GM12878 (cell line): ENCODE results near the gene LIM2. TPM values are rescaled to one million over a fixed set of nuclear protein-coding genes. Genes with fewer than 3 reads are reported as not detected.

Experiments used
- ATAC-seq: fragments of 200-7000 bp; cut with Tn5 transposase; 3 replicates; pipeline ENCODE4 v1.9.1; 2020; ENCODE audit warnings: mild to moderate bottlenecking, moderate library complexity
- BruUV-seq: library from RNA; stranded (reverse); fragments of 400-500 nt; replicated peaks from 2 replicates; lab custom pipeline; 2021; lab: Mats Ljungman, UMichigan
- CTCF ChIA-PET: fragments of 300-600 bp; sonication (Branson Sonifier 250); formaldehyde crosslinking; extraction: SDS; loops from one replicate; lab custom pipeline; 2021; ENCODE audit warnings: inconsistent platforms; lab: Yijun Ruan, JAX
- POLR2A ChIA-PET: fragments of 350-600 bp; formaldehyde crosslinking; extraction: SDS; loops from one replicate; lab custom pipeline; 2021; ENCODE audit warnings: inconsistent platforms; lab: Charles Lee
- RAD21 ChIA-PET: fragments of 300-600 bp; sonication (Branson Sonifier 250); formaldehyde crosslinking; loops from one replicate; lab custom pipeline; 2023; ENCODE audit warnings: antibody characterized with exemption; ENCODE audit not compliant: unreplicated experiment; lab: Charles Lee
- SMC1A ChIA-PET: fragments of 300-600 bp; sonication (Branson Sonifier 250); formaldehyde crosslinking; loops from one replicate; lab custom pipeline; 2023; ENCODE audit not compliant: unreplicated experiment, uncharacterized antibody; lab: Charles Lee
- DNase-seq: peaks from one replicate; pipeline ENCODE4 v3.0.0-alpha.2; 2011; ENCODE audit warnings: low read depth, low spot score
- FAIRE-seq: peaks from 3 replicates; lab custom pipeline; 2011; peaks lifted over from hg19 to GRCh38; lab: Jason Lieb, UNC
- H2AFZ ChIP-seq: 2 replicates; pipeline ENCODE4 v1.6.0; 2011; ENCODE audit warnings: low read depth, low read length, control low read depth; ENCODE audit not compliant: control insufficient read depth
- H3K27ac ChIP-seq: 2 replicates; pipeline ENCODE4 v1.5.1; 2011; ENCODE audit warnings: control low read depth; ENCODE audit not compliant: control insufficient read depth, insufficient read depth
- H3K27me3 ChIP-seq, 2 experiments: replicated peaks in 1 of 2; 2 replicates each; pipeline versions ENCODE4 v1.6.0 to v1.6.1; 2011; ENCODE audit warnings: low read length in 1 of 2; ENCODE audit not compliant: control insufficient read depth in 2 of 2, insufficient read depth in 2 of 2
- H3K36me3 ChIP-seq, 2 experiments: 2 replicates each; pipeline ENCODE4 v1.5.1; 2011; ENCODE audit warnings: low read length in 1 of 2; ENCODE audit not compliant: control insufficient read depth in 2 of 2, insufficient read depth in 2 of 2
- H3K4me1 ChIP-seq: 2 replicates; pipeline ENCODE4 v1.6.1; 2011; ENCODE audit warnings: mild to moderate bottlenecking, low read length, moderate library complexity, mixed read lengths; ENCODE audit not compliant: control insufficient read depth, insufficient read depth
- H3K4me2 ChIP-seq: 2 replicates; pipeline ENCODE4 v1.6.0; 2011; ENCODE audit warnings: control low read depth; ENCODE audit not compliant: control insufficient read depth, insufficient read depth
- H3K4me3 ChIP-seq: fragments of 200-600 bp; sonication (generic); 2 replicates; pipeline ENCODE4 v1.5.1; 2016
- H3K79me2 ChIP-seq: 2 replicates; pipeline ENCODE4 v1.6.0; 2011; ENCODE audit warnings: low read length; ENCODE audit not compliant: control insufficient read depth, insufficient read depth
- H3K9ac ChIP-seq: 2 replicates; pipeline ENCODE4 v1.8.0; 2011; ENCODE audit warnings: low read length, control low read depth, mixed read lengths; ENCODE audit not compliant: control insufficient read depth, insufficient read depth
- H3K9me3 ChIP-seq: replicated peaks from 3 replicates; pipeline ENCODE4 v1.5.1; 2011; ENCODE audit warnings: mild to moderate bottlenecking, low read length; ENCODE audit not compliant: control insufficient read depth, insufficient read depth
- H4K20me1 ChIP-seq: 2 replicates; pipeline ENCODE4 v1.6.0; 2011; ENCODE audit not compliant: control insufficient read depth, insufficient read depth
- BCL11A ChIP-seq: IDR thresholded peaks from 2 replicates; pipeline ENCODE4 v1.6.1; 2011; ENCODE audit warnings: low read depth, low read length
- FOXK2 ChIP-seq: fragments of 450-650 bp; IDR thresholded peaks from 2 replicates; pipeline ENCODE4 v1.6.1; 2017; ENCODE audit warnings: mild to moderate bottlenecking, moderate library complexity
- HCFC1 ChIP-seq: fragments of 150-350 bp; IDR thresholded peaks from 2 replicates; pipeline ENCODE4 v1.6.1; 2014; ENCODE audit warnings: low read length
- MEF2A ChIP-seq: IDR thresholded peaks from 2 replicates; pipeline ENCODE4 v1.6.1; 2011; ENCODE audit warnings: low read depth, mild to moderate bottlenecking, low read length, moderate library complexity; ENCODE audit not compliant: insufficient read depth
- MXI1 ChIP-seq: fragments of 150-350 bp; IDR thresholded peaks from 2 replicates; pipeline ENCODE4 v1.6.1; 2011; ENCODE audit warnings: low read depth, mild to moderate bottlenecking, inconsistent platforms, low read length, improper control_type of control experiment
- NBN ChIP-seq: fragments of 450-650 bp; IDR thresholded peaks from 2 replicates; pipeline ENCODE4 v1.6.1; 2016
- NR2C1 ChIP-seq: fragments of 450-650 bp; IDR thresholded peaks from 2 replicates; pipeline ENCODE4 v1.6.1; 2017; ENCODE audit warnings: antibody characterized with exemption, mild to moderate bottlenecking, moderate library complexity
- NR2F1 ChIP-seq: fragments of 450-650 bp; conservative IDR thresholded peaks from 2 replicates; pipeline ENCODE4 v1.6.1; 2017; ENCODE audit warnings: mild to moderate bottlenecking
- PAX5 ChIP-seq: IDR thresholded peaks from 2 replicates; pipeline ENCODE4 v1.6.1; 2011; ENCODE audit warnings: low read depth, low read length, borderline replicate concordance
- PML ChIP-seq: IDR thresholded peaks from 2 replicates; pipeline ENCODE4 v1.6.1; 2012; ENCODE audit warnings: low read length, inconsistent platforms
- POU2F2 ChIP-seq: IDR thresholded peaks from 3 replicates; pipeline ENCODE4 v1.6.1; 2011; ENCODE audit warnings: low read depth, mild to moderate bottlenecking, low read length, borderline replicate concordance
- RUNX3 ChIP-seq: IDR thresholded peaks from 2 replicates; pipeline ENCODE4 v1.6.1; 2012; ENCODE audit warnings: low read length, inconsistent platforms
- SPI1 ChIP-seq: IDR thresholded peaks from 2 replicates; pipeline ENCODE4 v1.6.1; 2011; ENCODE audit warnings: low read depth, mild to moderate bottlenecking, low read length, moderate library complexity, borderline replicate concordance; ENCODE audit not compliant: insufficient read depth
- SREBF1 ChIP-seq: IDR thresholded peaks from 2 replicates; pipeline ENCODE4 v1.6.1; 2012; ENCODE audit warnings: mild to moderate bottlenecking, low read length
- TCF7 ChIP-seq: IDR thresholded peaks from 2 replicates; pipeline ENCODE4 v1.6.1; 2014; ENCODE audit warnings: antibody characterized with exemption, borderline replicate concordance
- ZNF207 ChIP-seq: fragments of 450-650 bp; IDR thresholded peaks from 2 replicates; pipeline ENCODE4 v1.6.1; 2014; ENCODE audit warnings: antibody characterized with exemption, mild to moderate bottlenecking, borderline replicate concordance
- ZNF24 ChIP-seq: fragments of 450-650 bp; IDR thresholded peaks from 2 replicates; pipeline ENCODE4 v1.6.1; 2017; ENCODE audit warnings: antibody characterized with exemption, mild to moderate bottlenecking
- WGBS: methylation state at CpG from one replicate; pipeline ENCODE4 v1.1.6; 2016; ENCODE audit warnings: low lambda C conversion rate; ENCODE audit not compliant: insufficient replicate concordance, insufficient coverage; ENCODE audit errors: missing lambda C conversion rate; 5-methylcytosine and 5-hydroxymethylcytosine counted together
- in situ Hi-C: fragments of 300-500 bp; cut with MboI; formaldehyde crosslinking; loops from 9 replicates; pipeline ENCODE4 v1.14.3; 2018; ENCODE audit warnings: mixed read lengths
- intact Hi-C: fragments of 100-400 bp; cut with micrococcal nuclease; formaldehyde crosslinking; loops from one replicate; pipeline ENCODE4 v1.14.2; 2022; ENCODE audit not compliant: unreplicated experiment
- polyA plus RNA-seq, 11 experiments: library from polyadenylated mRNA; depleted of rRNA in 4 of 11; unstranded in 6 of 11; stranded (reverse) in 5 of 11; fragments of >200 nt; fragmentation: Nextera tagmentation in 4 of 11; fragmentation: Illumina TruSeq in 1 of 11; extraction: Ambion mirVana in 4 of 11; extraction: Trizol in 1 of 11; gene quantifications; 1 replicate in 1 of 11; 2 replicates in 10 of 11; pipeline versions ENCODE4 v1.2.1 to v1.2.3, GENCODE V29; 2011 to 2016; ENCODE audit warnings: inconsistent platforms in 2 of 11, missing spikeins in 2 of 11, low read depth in 1 of 11
- total RNA-seq, 4 experiments: library from RNA; depleted of rRNA in 3 of 4; stranded (reverse); fragments of >200 nt in 3 of 4; fragmentation: Illumina TruSeq in 1 of 4; extraction: Trizol in 1 of 4; gene quantifications; 2 replicates each; pipeline versions ENCODE4 v1.2.1 to v1.2.3, GENCODE V29; 2013 to 2021
- TF ChIP-seq, protein P1 (sequence below): fragments of 450-650 bp; IDR thresholded peaks from 2 replicates; pipeline ENCODE4 v1.6.1; 2017; ENCODE audit warnings: mild to moderate bottlenecking, moderate library complexity
- TF ChIP-seq, protein P2 (sequence below): fragments of 150-350 bp; IDR thresholded peaks from 2 replicates; pipeline ENCODE4 v1.6.1; 2016; ENCODE audit warnings: low read depth, low read length

LIM2 gene
- total and polyA plus RNA-seq, 10 of the 15 experiments (the other 5 are each of a cell fraction or from before 2014, with no cell fraction given) = not detected

DNA sequence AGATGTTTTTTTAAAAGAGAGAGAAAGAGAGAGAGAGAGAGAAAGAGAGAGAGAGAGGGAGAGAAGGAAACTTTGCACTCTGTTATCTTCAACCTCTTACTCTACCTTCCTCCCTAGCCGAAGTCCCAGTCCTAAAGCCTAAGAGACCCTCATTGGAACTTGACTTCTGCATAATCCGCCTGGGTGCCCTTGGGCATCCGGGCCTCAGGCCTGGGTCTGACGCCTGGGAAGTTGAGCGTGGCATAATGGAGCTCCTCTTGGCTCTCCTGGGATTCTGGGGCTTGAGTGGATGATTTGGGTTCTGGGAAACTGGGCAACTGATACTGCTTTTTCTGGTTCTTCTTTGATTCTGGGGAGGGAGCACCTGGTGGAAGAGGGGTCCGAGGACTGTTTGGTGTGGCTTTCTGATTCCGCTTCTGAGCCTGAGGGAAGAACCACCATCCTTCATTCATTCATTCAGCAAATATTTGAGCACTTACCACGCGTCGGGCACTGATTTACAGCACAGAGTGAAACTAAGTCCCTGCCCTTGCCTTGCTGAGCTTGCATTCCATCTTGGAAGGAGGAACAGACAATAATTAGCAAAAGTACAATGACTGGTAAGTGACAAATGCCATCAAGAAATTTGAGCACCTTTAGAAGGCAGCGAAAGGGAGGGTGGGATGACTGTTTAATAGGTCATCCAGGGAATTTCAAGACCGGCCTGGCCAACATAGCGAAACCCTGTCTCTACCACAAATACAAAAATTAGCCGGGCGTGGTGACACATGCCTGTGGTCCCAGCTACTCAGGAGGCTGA, 23.4 kb upstream of the LIM2 start:
- no peaks in the 10 kb centered on the region for H4K20me1 ChIP-seq
- POLR2A ChIA-PET = no interaction called here
- BruUV-seq = no TSS peak
- H3K79me2 ChIP-seq = no peaks in the 10 kb centered on the region
- intact Hi-C loops = no loop called here
- no peak overlapping the region for H3K9ac ChIP-seq
- in situ Hi-C loops = no loop called here
- RAD21 ChIA-PET = interaction anchor here (1.1 kb wide), 1 partner anchor 73 kb away, joined by 3 read pairs; no protein-coding TSS in a partner anchor
- H3K4me1 ChIP-seq = peaks cover 15% of the 10 kb centered on the region
- DNase-seq = no peak
- no peak for TF ChIP-seq MXI1
- no peak for TF ChIP-seq BCL11A
- TF ChIP-seq SREBF1 = no peak
- no peak for TF ChIP-seq RUNX3
- TF ChIP-seq MEF2A = no peak
- TF ChIP-seq NBN = no peak
- TF ChIP-seq HCFC1 = no peak
- TF ChIP-seq PAX5 = no peak
- no peak for TF ChIP-seq NR2F1
- TF ChIP-seq ZNF207 = no peak
- no peak for TF ChIP-seq ZNF24
- TF ChIP-seq SPI1 = no peak
- no peak for TF ChIP-seq POU2F2
- TF ChIP-seq, protein P1, sequence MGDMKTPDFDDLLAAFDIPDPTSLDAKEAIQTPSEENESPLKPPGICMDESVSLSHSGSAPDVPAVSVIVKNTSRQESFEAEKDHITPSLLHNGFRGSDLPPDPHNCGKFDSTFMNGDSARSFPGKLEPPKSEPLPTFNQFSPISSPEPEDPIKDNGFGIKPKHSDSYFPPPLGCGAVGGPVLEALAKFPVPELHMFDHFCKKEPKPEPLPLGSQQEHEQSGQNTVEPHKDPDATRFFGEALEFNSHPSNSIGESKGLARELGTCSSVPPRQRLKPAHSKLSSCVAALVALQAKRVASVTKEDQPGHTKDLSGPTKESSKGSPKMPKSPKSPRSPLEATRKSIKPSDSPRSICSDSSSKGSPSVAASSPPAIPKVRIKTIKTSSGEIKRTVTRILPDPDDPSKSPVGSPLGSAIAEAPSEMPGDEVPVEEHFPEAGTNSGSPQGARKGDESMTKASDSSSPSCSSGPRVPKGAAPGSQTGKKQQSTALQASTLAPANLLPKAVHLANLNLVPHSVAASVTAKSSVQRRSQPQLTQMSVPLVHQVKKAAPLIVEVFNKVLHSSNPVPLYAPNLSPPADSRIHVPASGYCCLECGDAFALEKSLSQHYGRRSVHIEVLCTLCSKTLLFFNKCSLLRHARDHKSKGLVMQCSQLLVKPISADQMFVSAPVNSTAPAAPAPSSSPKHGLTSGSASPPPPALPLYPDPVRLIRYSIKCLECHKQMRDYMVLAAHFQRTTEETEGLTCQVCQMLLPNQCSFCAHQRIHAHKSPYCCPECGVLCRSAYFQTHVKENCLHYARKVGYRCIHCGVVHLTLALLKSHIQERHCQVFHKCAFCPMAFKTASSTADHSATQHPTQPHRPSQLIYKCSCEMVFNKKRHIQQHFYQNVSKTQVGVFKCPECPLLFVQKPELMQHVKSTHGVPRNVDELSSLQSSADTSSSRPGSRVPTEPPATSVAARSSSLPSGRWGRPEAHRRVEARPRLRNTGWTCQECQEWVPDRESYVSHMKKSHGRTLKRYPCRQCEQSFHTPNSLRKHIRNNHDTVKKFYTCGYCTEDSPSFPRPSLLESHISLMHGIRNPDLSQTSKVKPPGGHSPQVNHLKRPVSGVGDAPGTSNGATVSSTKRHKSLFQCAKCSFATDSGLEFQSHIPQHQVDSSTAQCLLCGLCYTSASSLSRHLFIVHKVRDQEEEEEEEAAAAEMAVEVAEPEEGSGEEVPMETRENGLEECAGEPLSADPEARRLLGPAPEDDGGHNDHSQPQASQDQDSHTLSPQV = no peak
- no peak for TF ChIP-seq FOXK2
- TF ChIP-seq NR2C1 = no peak
- no peak for TF ChIP-seq TCF7
- TF ChIP-seq, protein P2, sequence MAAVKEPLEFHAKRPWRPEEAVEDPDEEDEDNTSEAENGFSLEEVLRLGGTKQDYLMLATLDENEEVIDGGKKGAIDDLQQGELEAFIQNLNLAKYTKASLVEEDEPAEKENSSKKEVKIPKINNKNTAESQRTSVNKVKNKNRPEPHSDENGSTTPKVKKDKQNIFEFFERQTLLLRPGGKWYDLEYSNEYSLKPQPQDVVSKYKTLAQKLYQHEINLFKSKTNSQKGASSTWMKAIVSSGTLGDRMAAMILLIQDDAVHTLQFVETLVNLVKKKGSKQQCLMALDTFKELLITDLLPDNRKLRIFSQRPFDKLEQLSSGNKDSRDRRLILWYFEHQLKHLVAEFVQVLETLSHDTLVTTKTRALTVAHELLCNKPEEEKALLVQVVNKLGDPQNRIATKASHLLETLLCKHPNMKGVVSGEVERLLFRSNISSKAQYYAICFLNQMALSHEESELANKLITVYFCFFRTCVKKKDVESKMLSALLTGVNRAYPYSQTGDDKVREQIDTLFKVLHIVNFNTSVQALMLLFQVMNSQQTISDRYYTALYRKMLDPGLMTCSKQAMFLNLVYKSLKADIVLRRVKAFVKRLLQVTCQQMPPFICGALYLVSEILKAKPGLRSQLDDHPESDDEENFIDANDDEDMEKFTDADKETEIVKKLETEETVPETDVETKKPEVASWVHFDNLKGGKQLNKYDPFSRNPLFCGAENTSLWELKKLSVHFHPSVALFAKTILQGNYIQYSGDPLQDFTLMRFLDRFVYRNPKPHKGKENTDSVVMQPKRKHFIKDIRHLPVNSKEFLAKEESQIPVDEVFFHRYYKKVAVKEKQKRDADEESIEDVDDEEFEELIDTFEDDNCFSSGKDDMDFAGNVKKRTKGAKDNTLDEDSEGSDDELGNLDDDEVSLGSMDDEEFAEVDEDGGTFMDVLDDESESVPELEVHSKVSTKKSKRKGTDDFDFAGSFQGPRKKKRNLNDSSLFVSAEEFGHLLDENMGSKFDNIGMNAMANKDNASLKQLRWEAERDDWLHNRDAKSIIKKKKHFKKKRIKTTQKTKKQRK = no peak
- no peak for TF ChIP-seq PML
- H3K4me3 ChIP-seq = no peak overlapping the region
- H3K4me2 ChIP-seq = no peak overlapping the region
- no peak for FAIRE-seq
- no peaks in the 10 kb centered on the region for H3K9me3 ChIP-seq
- CTCF ChIA-PET = interaction anchor here (1.0 to 5.7 kb wide), 2 partner anchors 13 to 71 kb away, joined by 3 to 47 read pairs; partner anchors contain the start of gene VSIG10L
- no peak overlapping the region for H3K27ac ChIP-seq
- ATAC-seq = no peak
- no peak overlapping the region for H2AFZ ChIP-seq
- H3K36me3 ChIP-seq = no peaks in the 10 kb centered on the region
- H3K27me3 ChIP-seq = no peaks in the 10 kb centered on the region
- SMC1A ChIA-PET = no interaction called here
- 82% methylated on average over 15 of the region's 15 CpGs for WGBS
